HEK293T (cell line): ENCODE results near the gene EMX1.

ENCODE experiments used
- CTCF ChIA-PET: fragments of 350-600 bp; formaldehyde crosslinking; extraction: SDS; loops from one replicate; lab custom pipeline; 2021; ENCODE audit warnings: antibody characterized with exemption, inconsistent platforms; lab: Yijun Ruan, JAX
- POLR2A ChIA-PET: fragments of 350-600 bp; formaldehyde crosslinking; extraction: SDS; loops from one replicate; lab custom pipeline; 2020; ENCODE audit warnings: antibody characterized with exemption, inconsistent platforms; lab: Yijun Ruan, JAX
- DNase-seq: peaks from one replicate; pipeline ENCODE4 v3.0.0; 2012; ENCODE audit warnings: mixed read lengths; ENCODE audit errors: extremely low spot score
- ARNT ChIP-seq: fragments of 450-650 bp; IDR thresholded peaks from 2 replicates; pipeline ENCODE4 v1.6.1; 2017; ENCODE audit warnings: mild to moderate bottlenecking
- BHLHE40 ChIP-seq: fragments of 450-650 bp; IDR thresholded peaks from 2 replicates; pipeline ENCODE4 v1.6.1; 2016; ENCODE audit warnings: mild to moderate bottlenecking, moderate library complexity, borderline replicate concordance
- CTBP1 ChIP-seq: fragments of 450-650 bp; IDR thresholded peaks from 2 replicates; pipeline ENCODE4 v1.6.1; 2016; ENCODE audit warnings: borderline replicate concordance
- ELF4 ChIP-seq: fragments of 450-650 bp; IDR thresholded peaks from 2 replicates; pipeline ENCODE4 v1.6.1; 2017; ENCODE audit warnings: antibody characterized with exemption
- FOXA1 ChIP-seq: fragments of 450-650 bp; IDR thresholded peaks from 2 replicates; pipeline ENCODE4 v1.6.1; 2016; ENCODE audit warnings: mild to moderate bottlenecking
- FOXK2 ChIP-seq: fragments of 450-650 bp; IDR thresholded peaks from 2 replicates; pipeline ENCODE4 v1.6.1; 2016; ENCODE audit warnings: mild to moderate bottlenecking
- FOXM1 ChIP-seq: fragments of 450-650 bp; IDR thresholded peaks from 2 replicates; pipeline ENCODE4 v1.6.1; 2017; ENCODE audit warnings: mild to moderate bottlenecking, borderline replicate concordance
- HDGF ChIP-seq: fragments of 450-650 bp; IDR thresholded peaks from 2 replicates; pipeline ENCODE4 v1.6.1; 2017; ENCODE audit warnings: antibody characterized with exemption, borderline replicate concordance
- L3MBTL2 ChIP-seq: fragments of 450-650 bp; conservative IDR thresholded peaks from 2 replicates; pipeline ENCODE4 v1.6.1; 2016; ENCODE audit warnings: mild to moderate bottlenecking
- LEF1 ChIP-seq: fragments of 450-650 bp; IDR thresholded peaks from 2 replicates; pipeline ENCODE4 v1.6.1; 2017; ENCODE audit warnings: mild to moderate bottlenecking, borderline replicate concordance
- NFRKB ChIP-seq: fragments of 450-650 bp; IDR thresholded peaks from 2 replicates; pipeline ENCODE4 v1.6.1; 2016; ENCODE audit warnings: mild to moderate bottlenecking, moderate library complexity
- SP1 ChIP-seq: fragments of 450-650 bp; IDR thresholded peaks from 2 replicates; pipeline ENCODE4 v1.6.1; 2017
- SUZ12 ChIP-seq: fragments of 450-650 bp; IDR thresholded peaks from 2 replicates; pipeline ENCODE4 v1.6.1; 2016; ENCODE audit warnings: mild to moderate bottlenecking
- TARDBP ChIP-seq: fragments of 450-650 bp; IDR thresholded peaks from 2 replicates; pipeline ENCODE4 v1.6.1; 2016
- ZNF384 ChIP-seq: fragments of 450-650 bp; IDR thresholded peaks from 2 replicates; pipeline ENCODE4 v1.6.1; 2016
- TF ChIP-seq, protein P1 (sequence below): fragments of 450-650 bp; IDR thresholded peaks from 2 replicates; pipeline ENCODE4 v1.6.1; 2016

Gene EMX1

DNA sequence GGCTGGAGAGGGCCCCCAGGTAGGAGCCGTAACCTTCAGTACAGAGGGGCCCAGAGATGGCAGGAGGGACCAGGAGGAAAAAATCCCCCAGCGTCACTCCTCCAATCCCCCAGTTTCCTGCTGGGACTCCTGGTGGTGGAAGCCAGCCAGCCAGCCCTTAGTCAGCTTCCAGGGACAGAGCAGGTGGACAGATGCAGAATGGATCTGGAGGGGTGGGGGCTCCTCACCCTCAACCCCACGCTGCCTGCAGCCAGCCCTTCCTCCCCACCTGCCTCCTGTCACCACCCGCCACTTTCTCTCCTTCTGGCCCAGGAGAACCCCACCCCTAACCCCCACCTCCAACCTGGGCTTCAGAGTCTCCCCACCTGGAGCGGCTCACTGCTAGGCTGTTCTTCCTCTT lies 21.1 kb downstream of the EMX1 start:
- no peak for DNase-seq
- POLR2A ChIA-PET = no interaction called here
- TF ChIP-seq NFRKB = no peak
- TF ChIP-seq CTBP1 = no peak
- TF ChIP-seq ELF4 = no peak
- no peak for TF ChIP-seq ZNF384
- TF ChIP-seq BHLHE40 = no peak
- no peak for TF ChIP-seq L3MBTL2
- TF ChIP-seq HDGF = no peak
- TF ChIP-seq SUZ12 = no peak
- TF ChIP-seq FOXK2 = no peak
- no peak for TF ChIP-seq FOXA1
- TF ChIP-seq TARDBP = no peak
- no peak for TF ChIP-seq FOXM1
- no peak for TF ChIP-seq LEF1
- no peak for TF ChIP-seq SP1
- no peak for TF ChIP-seq ARNT
- TF ChIP-seq, protein P1, sequence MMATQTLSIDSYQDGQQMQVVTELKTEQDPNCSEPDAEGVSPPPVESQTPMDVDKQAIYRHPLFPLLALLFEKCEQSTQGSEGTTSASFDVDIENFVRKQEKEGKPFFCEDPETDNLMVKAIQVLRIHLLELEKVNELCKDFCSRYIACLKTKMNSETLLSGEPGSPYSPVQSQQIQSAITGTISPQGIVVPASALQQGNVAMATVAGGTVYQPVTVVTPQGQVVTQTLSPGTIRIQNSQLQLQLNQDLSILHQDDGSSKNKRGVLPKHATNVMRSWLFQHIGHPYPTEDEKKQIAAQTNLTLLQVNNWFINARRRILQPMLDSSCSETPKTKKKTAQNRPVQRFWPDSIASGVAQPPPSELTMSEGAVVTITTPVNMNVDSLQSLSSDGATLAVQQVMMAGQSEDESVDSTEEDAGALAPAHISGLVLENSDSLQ = no peak
- CTCF ChIA-PET = interaction anchor here (1.9 kb wide), 1 partner anchor 45 kb away, joined by 9 read pairs; no protein-coding TSS in a partner anchor

DNA sequence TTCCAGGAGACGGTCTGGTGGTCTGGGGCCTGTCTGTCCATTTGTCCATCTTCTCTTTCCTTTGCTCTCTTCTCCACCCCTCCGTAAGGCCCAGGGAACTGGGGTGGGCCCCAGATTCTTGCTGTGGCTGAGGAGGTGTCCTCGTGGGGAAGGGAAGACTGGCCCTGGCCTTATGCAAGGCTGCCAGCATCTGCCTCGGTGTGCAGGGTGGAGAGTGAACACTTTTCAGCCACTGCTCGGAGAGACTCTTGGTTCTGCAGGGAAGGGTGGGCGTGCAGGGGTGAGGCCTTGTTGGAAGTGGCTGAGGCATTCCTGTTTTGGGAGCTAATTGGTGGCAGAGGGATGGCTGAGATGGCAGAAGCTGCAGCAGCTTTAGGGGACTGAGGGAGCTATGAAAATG lies 23.0 kb downstream of the EMX1 start:
- no peak for DNase-seq
- CTCF ChIA-PET = interaction anchor here (1.3 to 2.0 kb wide), 2 partner anchors 8 to 33 kb away, joined by 3 to 6 read pairs; no protein-coding TSS in a partner anchor
- POLR2A ChIA-PET = no interaction called here
- TF ChIP-seq ZNF384 (no peak), CTBP1 (no peak), SP1 (no peak), TARDBP (no peak), ARNT (no peak)
- TF ChIP-seq, protein P1 = no peak

DNA sequence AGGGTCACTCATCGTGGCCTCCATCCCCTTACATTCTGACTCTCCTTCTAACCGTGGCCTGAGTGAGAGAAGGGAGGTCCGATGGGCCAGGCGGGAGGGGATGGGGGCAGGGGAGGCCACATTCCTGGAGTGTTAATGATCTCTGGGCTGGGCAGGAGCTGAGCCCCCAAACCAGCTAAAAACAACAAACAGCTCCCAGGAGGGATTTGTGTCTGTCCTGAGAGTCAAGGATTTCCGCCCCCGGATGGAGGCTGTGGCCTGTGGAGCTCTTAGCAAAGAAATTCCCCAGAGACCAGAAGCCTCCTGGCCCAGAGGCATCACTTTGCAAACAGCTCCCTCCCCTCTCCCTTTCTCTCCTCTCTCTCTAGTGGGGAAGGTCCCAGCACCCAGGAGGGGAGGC lies 23.5 kb downstream of the EMX1 start:
- POLR2A ChIA-PET = no interaction called here
- no peak for DNase-seq
- TF ChIP-seq FOXK2 (no peak), L3MBTL2 (no peak), SUZ12 (no peak), LEF1 (no peak), ZNF384 (no peak), FOXM1 (no peak), SP1 (no peak), ELF4 (no peak), ARNT (no peak), NFRKB (no peak), HDGF (no peak)
- TF ChIP-seq, protein P1 = no peak
- CTCF ChIA-PET = interaction anchor here (2.0 kb wide), 1 partner anchor 33 kb away, joined by 6 read pairs; no protein-coding TSS in a partner anchor

DNA sequence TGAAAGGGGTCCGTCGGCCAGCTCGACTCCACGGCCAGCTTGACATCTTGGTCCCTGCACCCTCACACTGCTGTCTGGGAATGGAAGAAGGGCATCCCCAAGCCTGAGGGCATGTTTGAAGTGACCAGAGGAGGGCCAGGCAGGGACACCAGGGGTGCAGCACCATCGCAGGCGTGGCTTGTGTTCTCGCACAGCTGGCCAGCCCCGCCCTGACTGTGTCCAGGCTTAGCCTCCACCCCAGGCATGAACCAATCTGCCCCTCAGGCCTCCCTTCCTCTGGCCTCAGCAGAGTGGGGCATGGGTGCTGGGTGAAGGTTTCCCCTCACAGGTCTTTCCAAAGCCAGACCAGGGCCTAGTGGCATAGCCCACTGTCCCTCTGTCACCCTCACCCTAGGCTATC lies 25.0 kb downstream of the EMX1 start:
- DNase-seq = no peak
- TF ChIP-seq FOXM1 = no peak
- no peak for TF ChIP-seq ARNT
- TF ChIP-seq, protein P1 = no peak
- TF ChIP-seq SUZ12 = no peak
- TF ChIP-seq LEF1 = no peak
- TF ChIP-seq L3MBTL2 = no peak
- TF ChIP-seq HDGF = no peak
- TF ChIP-seq FOXA1 = no peak
- no peak for TF ChIP-seq CTBP1
- TF ChIP-seq NFRKB = no peak
- no peak for TF ChIP-seq ELF4
- no peak for TF ChIP-seq FOXK2
- no peak for TF ChIP-seq ZNF384
- no peak for TF ChIP-seq BHLHE40
- TF ChIP-seq TARDBP = no peak
- no peak for TF ChIP-seq SP1
- ChIA-PET POLR2A (no interaction called here), CTCF (no interaction called here)

DNA sequence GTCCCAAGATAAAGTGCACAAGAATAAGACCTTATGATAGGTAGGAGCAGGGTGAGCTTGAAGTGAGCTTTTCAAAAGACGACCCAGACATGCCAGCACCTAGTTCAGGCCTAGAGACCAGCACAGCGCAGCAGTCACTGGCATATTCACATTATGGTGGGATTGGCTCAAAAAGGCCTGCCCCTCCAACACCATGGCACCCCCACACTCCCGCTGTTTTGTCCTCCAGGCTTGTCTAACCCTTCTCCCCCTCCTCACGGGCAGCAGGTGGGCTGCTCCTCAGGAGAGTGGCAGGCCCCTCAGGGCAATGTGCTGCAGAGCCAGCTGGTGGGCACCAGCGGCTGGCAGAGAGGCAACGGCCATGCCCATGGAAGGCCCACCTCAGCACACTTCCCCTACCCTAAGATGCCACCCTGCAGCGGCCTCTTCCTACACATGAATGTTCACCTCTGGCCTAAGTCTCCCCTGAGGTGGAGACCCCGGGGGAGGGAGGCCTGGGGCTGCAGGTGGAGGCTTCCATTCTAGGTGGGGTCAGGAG lies 25.6 kb downstream of the EMX1 start:
- ChIA-PET CTCF (no interaction called here), POLR2A (no interaction called here)
- TF ChIP-seq ELF4 = no peak
- no peak for TF ChIP-seq SP1
- no peak for TF ChIP-seq ZNF384
- no peak for TF ChIP-seq L3MBTL2
- TF ChIP-seq NFRKB = no peak
- TF ChIP-seq BHLHE40 = no peak
- TF ChIP-seq FOXK2 = no peak
- DNase-seq = no peak
